ENCODE measurements around the gene ACADVL.

The ACADVL gene

DNA sequence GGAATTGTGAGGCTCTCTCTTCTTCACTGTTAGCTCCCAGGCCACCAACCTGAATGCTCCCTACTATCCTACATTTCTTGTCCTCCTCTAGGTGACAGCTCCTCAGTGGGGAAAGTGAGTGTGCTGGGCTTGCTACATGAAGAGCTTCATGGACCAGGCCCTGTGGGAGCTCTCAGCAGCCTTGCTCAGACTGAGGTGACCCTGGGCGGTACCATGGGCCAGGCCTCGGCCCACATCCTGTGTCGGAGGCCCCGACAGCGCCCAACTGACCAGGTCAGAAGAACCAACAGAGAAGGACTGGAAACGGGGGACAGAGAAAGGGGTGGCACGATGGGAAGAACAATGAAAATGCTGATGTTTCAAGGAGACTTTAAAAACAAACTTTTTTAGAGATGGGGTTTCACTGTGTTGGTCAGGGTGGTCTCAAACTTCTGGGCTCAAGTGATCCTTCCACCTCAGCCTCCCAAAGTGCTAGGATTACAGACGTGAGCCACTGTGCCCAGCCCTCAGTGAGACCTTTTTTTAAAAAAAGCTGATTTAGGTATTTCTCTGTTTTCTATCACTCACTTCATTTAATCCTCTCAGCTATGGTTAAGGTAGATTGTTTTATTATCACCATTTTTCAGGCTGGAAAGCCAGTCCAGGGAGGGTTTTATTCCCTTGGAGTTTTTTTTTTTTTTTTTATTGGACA lies 37.2 kb downstream of the ACADVL start:
- TF ChIP-seq EZH2 (IDR thresholded peaks at IDR 0.05; ENCODE audit: borderline replicate concordance, low read length): no peak
- TF ChIP-seq, protein P1, sequence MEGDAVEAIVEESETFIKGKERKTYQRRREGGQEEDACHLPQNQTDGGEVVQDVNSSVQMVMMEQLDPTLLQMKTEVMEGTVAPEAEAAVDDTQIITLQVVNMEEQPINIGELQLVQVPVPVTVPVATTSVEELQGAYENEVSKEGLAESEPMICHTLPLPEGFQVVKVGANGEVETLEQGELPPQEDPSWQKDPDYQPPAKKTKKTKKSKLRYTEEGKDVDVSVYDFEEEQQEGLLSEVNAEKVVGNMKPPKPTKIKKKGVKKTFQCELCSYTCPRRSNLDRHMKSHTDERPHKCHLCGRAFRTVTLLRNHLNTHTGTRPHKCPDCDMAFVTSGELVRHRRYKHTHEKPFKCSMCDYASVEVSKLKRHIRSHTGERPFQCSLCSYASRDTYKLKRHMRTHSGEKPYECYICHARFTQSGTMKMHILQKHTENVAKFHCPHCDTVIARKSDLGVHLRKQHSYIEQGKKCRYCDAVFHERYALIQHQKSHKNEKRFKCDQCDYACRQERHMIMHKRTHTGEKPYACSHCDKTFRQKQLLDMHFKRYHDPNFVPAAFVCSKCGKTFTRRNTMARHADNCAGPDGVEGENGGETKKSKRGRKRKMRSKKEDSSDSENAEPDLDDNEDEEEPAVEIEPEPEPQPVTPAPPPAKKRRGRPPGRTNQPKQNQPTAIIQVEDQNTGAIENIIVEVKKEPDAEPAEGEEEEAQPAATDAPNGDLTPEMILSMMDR (IDR thresholded peaks at IDR 0.05; ENCODE audit: low read length): no peak
- H3K36me3 ChIP-seq (ENCODE audit: insufficient read depth, low read length): peaks cover 43% of the 10 kb centered on the region
- H3K4me3 ChIP-seq (ENCODE audit: low read depth, low read length, poor library complexity, severe bottlenecking): no peak overlapping the region
- H3K9me3 ChIP-seq (ENCODE audit: low read length): no peaks in the 10 kb centered on the region
- peaks cover 20% of the 10 kb centered on the region for H3K4me1 ChIP-seq (ENCODE audit: insufficient read depth, low read length, severe bottlenecking)
- H3K9ac ChIP-seq (ENCODE audit: low read length): no peak overlapping the region
- H3K9me2 ChIP-seq (ENCODE audit: low read depth, low read length): no peaks in the 10 kb centered on the region
- H3K27me3 ChIP-seq (ENCODE audit: insufficient read depth, low read length): peaks cover 2% of the 10 kb centered on the region; the same call in 1 of the 2 replicates
- H4K20me1 ChIP-seq (ENCODE audit: insufficient read depth, low read length): no peaks in the 10 kb centered on the region
- no peak overlapping the region for H3K4me2 ChIP-seq (ENCODE audit: low read length)
- H2AFZ ChIP-seq (ENCODE audit: low read length): no peak overlapping the region
- no peaks in the 10 kb centered on the region for H3K79me2 ChIP-seq (ENCODE audit: insufficient read depth, low read length)
- no peak overlapping the region for H3K27ac ChIP-seq (ENCODE audit: low read depth, low read length, poor library complexity, severe bottlenecking)
- no peaks in the 10 kb centered on the region for H3F3A ChIP-seq (ENCODE audit: insufficient read depth, low read length)

DNA sequence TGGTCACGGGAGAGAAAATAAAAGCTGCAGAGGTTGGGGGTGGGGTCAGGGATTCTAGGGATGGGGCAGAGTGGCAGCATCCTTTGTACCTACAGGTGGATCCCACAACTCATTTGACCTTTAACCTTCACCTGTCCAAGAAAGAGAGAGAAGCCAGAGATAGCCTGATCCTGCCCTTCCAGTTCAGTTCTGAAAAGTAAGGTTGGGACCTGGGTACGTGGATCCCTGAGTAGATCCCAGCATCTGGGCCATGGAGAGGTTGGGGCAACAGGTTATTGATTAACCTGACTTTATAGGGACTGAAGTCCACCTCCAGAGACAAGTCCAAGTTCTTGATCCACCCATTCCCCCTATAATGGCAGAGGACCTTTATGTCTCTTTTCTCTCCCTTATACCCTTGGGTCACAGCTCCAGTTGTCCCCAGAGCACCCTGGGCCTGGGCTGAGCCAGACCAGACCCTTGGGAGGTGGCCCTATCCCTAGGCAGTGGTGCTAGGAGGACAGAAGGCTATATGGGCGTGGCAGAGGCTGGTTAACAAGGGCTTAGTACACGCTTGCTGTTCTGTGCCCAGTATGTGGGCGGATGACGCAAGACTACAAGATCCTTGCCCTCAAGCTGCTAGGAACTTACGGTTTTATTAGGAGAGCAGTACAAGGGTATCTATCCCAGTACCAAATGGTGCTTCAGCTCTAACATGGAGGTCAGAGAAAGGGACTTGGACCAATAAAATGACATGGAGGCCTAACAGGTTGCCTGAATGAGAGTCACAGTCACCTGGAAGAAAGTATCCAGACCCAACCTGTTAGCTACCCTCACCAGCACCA lies 39.2 kb downstream of the ACADVL start:
- TF ChIP-seq, protein P1 (IDR thresholded peaks at IDR 0.05; ENCODE audit: low read length): no peak
- TF ChIP-seq EZH2 (IDR thresholded peaks at IDR 0.05; ENCODE audit: borderline replicate concordance, low read length): no peak
- H3F3A ChIP-seq (ENCODE audit: insufficient read depth, low read length): no peaks in the 10 kb centered on the region
- no peaks in the 10 kb centered on the region for H3K9me2 ChIP-seq (ENCODE audit: low read depth, low read length)
- no peaks in the 10 kb centered on the region for H4K20me1 ChIP-seq (ENCODE audit: insufficient read depth, low read length)
- H3K36me3 ChIP-seq (ENCODE audit: insufficient read depth, low read length): peaks cover 42% of the 10 kb centered on the region
- no peak overlapping the region for H3K4me3 ChIP-seq (ENCODE audit: low read depth, low read length, poor library complexity, severe bottlenecking)
- no peak overlapping the region for H2AFZ ChIP-seq (ENCODE audit: low read length)
- H3K9ac ChIP-seq (ENCODE audit: low read length): no peak overlapping the region
- H3K4me1 ChIP-seq (ENCODE audit: insufficient read depth, low read length, severe bottlenecking): peaks cover 17% of the 10 kb centered on the region
- H3K27ac ChIP-seq (ENCODE audit: low read depth, low read length, poor library complexity, severe bottlenecking): no peak overlapping the region
- H3K79me2 ChIP-seq (ENCODE audit: insufficient read depth, low read length): no peaks in the 10 kb centered on the region
- H3K27me3 ChIP-seq (ENCODE audit: insufficient read depth, low read length): peaks cover 7% of the 10 kb centered on the region; the same call in 1 of the 2 replicates
- no peak overlapping the region for H3K4me2 ChIP-seq (ENCODE audit: low read length)
- H3K9me3 ChIP-seq (ENCODE audit: low read length): no peaks in the 10 kb centered on the region

DNA sequence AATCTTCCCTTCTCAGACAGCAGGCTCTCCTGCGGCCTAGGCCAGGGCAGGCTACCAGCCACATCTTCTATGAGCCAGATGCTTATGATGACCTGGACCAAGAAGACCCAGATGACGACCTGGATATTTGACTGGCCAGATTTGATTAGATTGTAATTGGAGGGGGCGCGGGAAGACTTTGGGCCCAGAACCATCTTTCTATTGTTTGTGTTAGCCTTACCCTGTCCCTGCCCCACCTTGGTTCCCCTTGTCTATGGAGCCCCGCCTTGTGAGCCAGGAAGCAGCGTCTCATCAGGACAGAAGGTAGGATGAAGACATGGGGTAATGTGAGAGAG lies 39.8 kb downstream of the ACADVL start:
- no peak overlapping the region for H3K27ac ChIP-seq (ENCODE audit: low read depth, low read length, poor library complexity, severe bottlenecking)
- H3K9ac ChIP-seq (ENCODE audit: low read length): no peak overlapping the region
- no peak for TF ChIP-seq EZH2 (IDR thresholded peaks at IDR 0.05; ENCODE audit: borderline replicate concordance, low read length)
- TF ChIP-seq, protein P1 (IDR thresholded peaks at IDR 0.05; ENCODE audit: low read length): no peak
- H3K9me2 ChIP-seq (ENCODE audit: low read depth, low read length): no peaks in the 10 kb centered on the region
- no peak overlapping the region for H3K4me3 ChIP-seq (ENCODE audit: low read depth, low read length, poor library complexity, severe bottlenecking)
- H4K20me1 ChIP-seq (ENCODE audit: insufficient read depth, low read length): no peaks in the 10 kb centered on the region
- no peaks in the 10 kb centered on the region for H3K9me3 ChIP-seq (ENCODE audit: low read length)
- peaks cover 7% of the 10 kb centered on the region; the same call in 1 of the 2 replicates for H3K27me3 ChIP-seq (ENCODE audit: insufficient read depth, low read length)
- H3K4me2 ChIP-seq (ENCODE audit: low read length): no peak overlapping the region
- H3F3A ChIP-seq (ENCODE audit: insufficient read depth, low read length): no peaks in the 10 kb centered on the region
- H3K36me3 ChIP-seq (ENCODE audit: insufficient read depth, low read length): peaks cover 36% of the 10 kb centered on the region
- no peak overlapping the region for H2AFZ ChIP-seq (ENCODE audit: low read length)
- H3K79me2 ChIP-seq (ENCODE audit: insufficient read depth, low read length): no peaks in the 10 kb centered on the region
- H3K4me1 ChIP-seq (ENCODE audit: insufficient read depth, low read length, severe bottlenecking): peaks cover 17% of the 10 kb centered on the region

Measured in OCI-LY1 (cell line).